D721Med (cell line): Measurements from ENCODE around the gene CLEC2D.

Source experiments
- DNase-seq: peaks from one replicate; pipeline ENCODE4 v3.0.0; 2011; ENCODE audit warnings: low spot score; ENCODE audit not compliant: insufficient read length
- FAIRE-seq: peaks from 2 replicates; lab custom pipeline; 2011; peaks lifted over from hg19 to GRCh38; lab: Jason Lieb, UNC
- CTCF ChIP-seq: IDR thresholded peaks from 2 replicates; pipeline ENCODE4 v1.5.1; 2012; ENCODE audit warnings: mild to moderate bottlenecking, control low read depth; ENCODE audit not compliant: insufficient read depth; ENCODE audit errors: missing control alignments

Gene CLEC2D

GRCh38 chr12:9721394-9722092 is 52.0 kb downstream of the CLEC2D start:
- FAIRE-seq: no peak
- DNase-seq: no peak
- no peak for TF ChIP-seq CTCF

GRCh38 chr12:9724023-9724422 is 54.5 kb downstream of the CLEC2D start:
- TF ChIP-seq CTCF: no peak
- FAIRE-seq: no peak
- DNase-seq: no peak

GRCh38 chr12:9725213-9725870 is 55.8 kb downstream of the CLEC2D start:
- no peak for TF ChIP-seq CTCF
- FAIRE-seq (no peak), DNase-seq (no peak)

GRCh38 chr12:9727813-9728212 is 58.3 kb downstream of the CLEC2D start:
- FAIRE-seq (no peak), DNase-seq (no peak)
- no peak for TF ChIP-seq CTCF

GRCh38 chr12:9729082-9729481 is 59.6 kb downstream of the CLEC2D start:
- FAIRE-seq (no peak), DNase-seq (no peak)
- no peak for TF ChIP-seq CTCF

GRCh38 chr12:9730011-9730410 is 60.5 kb downstream of the CLEC2D start:
- FAIRE-seq (no peak), DNase-seq (no peak)
- no peak for TF ChIP-seq CTCF

GRCh38 chr12:9730591-9730990 is 61.1 kb downstream of the CLEC2D start:
- FAIRE-seq (no peak), DNase-seq (no peak)

More at GRCh38 chr12:9730591-9730990, 61.1 kb downstream of the CLEC2D start:
- TF ChIP-seq CTCF: no peak
